Heart right ventricle (tissue), 16 donors: ENCODE data around the gene NBEA. TPM values are rescaled to one million over a fixed set of nuclear protein-coding genes. Genes with fewer than 3 reads are reported as not detected.

Source experiments
- ATAC-seq, 8 donors: fragments of 200-7000 bp; cut with Tn5 transposase; one replicate each; pipeline ENCODE4 v1.9.1; 2020; ENCODE audit warnings: mild to moderate bottlenecking in 8 of 8, moderate library complexity in 8 of 8, moderate number of reproducible peaks in 1 of 8
- DNase-seq, 2 donors: peaks; one replicate each; pipeline ENCODE4 v3.0.0-alpha.2; 2020
- H3K27ac ChIP-seq, 10 donors: fragments of 200-600 bp; sonication (generic) in 2 of 10; one replicate each; pipeline versions ENCODE4 v1.5.0 to v1.8.0; 2020 to 2022; ENCODE audit warnings: mild to moderate bottlenecking in 3 of 10
- H3K27me3 ChIP-seq, 7 donors: fragments of 200-600 bp; one replicate each; pipeline ENCODE4 v1.8.0; 2021 to 2022; ENCODE audit warnings: mild to moderate bottlenecking in 2 of 7
- H3K36me3 ChIP-seq, 9 donors: fragments of 200-600 bp; sonication (generic) in 1 of 9; one replicate each; pipeline versions ENCODE4 v1.5.0 to v1.8.0; 2020 to 2022; ENCODE audit warnings: mild to moderate bottlenecking in 2 of 9
- H3K4me1 ChIP-seq, 9 donors: fragments of 200-600 bp; sonication (generic) in 1 of 9; one replicate each; pipeline versions ENCODE4 v1.5.0 to v1.8.0; 2020 to 2022; ENCODE audit warnings: mild to moderate bottlenecking in 4 of 9
- H3K4me3 ChIP-seq, 10 donors: fragments of 200-600 bp; sonication (generic) in 2 of 10; one replicate each; pipeline versions ENCODE4 v1.5.0 to v1.8.0; 2020 to 2022; ENCODE audit warnings: mild to moderate bottlenecking in 7 of 10, moderate library complexity in 2 of 10
- H3K9me3 ChIP-seq, 11 donors: fragments of 200-600 bp in 10 of 11; sonication (generic) in 2 of 11; one replicate each; pipeline versions ENCODE4 v1.5.0 to v1.8.0; 2013 to 2022; ENCODE audit warnings: mild to moderate bottlenecking in 2 of 11, control low read depth in 1 of 11, moderate library complexity in 1 of 11
- CTCF ChIP-seq, 9 donors: fragments of 200-600 bp; sonication (generic) in 2 of 9; IDR thresholded peaks; one replicate each; pipeline versions ENCODE4 v1.5.0 to v1.8.0; 2021 to 2022; ENCODE audit warnings: antibody characterized with exemption in 9 of 9, mild to moderate bottlenecking in 5 of 9, moderate library complexity in 1 of 9
- WGBS, 2 donors: extraction: QIAGEN DNeasy Blood & Tissue Kit; methylation state at CpG; one replicate each; pipeline ENCODE4 v1.1.7; 2013; ENCODE audit warnings: inconsistent platforms in 1 of 2; 5-methylcytosine and 5-hydroxymethylcytosine counted together
- intact Hi-C, 10 donors: fragments of 100-400 bp; cut with DNase I; formaldehyde crosslinking; loops; one replicate each; pipeline versions ENCODE4 v1.11.1 to v1.14.2; 2022
- polyA plus RNA-seq, 2 donors: library from polyadenylated mRNA; stranded (reverse); fragments of 200-250 nt; gene quantifications; one replicate each; pipeline ENCODE4 v1.2.3, GENCODE V29; 2013
- total RNA-seq, 10 donors: library from RNA; stranded (reverse); fragmentation: NEBNext Ultra II Directional in 3 of 10; extraction: Animal tissue kit (Norgen Biotek cat#: 25700) in 3 of 10; gene quantifications; one replicate each; pipeline versions ENCODE4 v1.2.1 to v1.2.4, GENCODE V29; 2021 to 2023
- donor health status: Arrhythmogenic right ventricular cardiomyopathy.
- donor health status: ischemic (EF 13 %, LVEDD 7.1; RV severe dilation, severe dysfunction).
- donor health status: healthy with polysubstance abuse.
- donor health status: DM: no; HTN: yes; CAD: no.
- donor health status: DM: no; HTN: no; CAD: no.
- donor health status: ischemic (EF 25% LVEDD 6.9; RV normal size, moderate dysfunction).
- donor health status: ischemic (EF 25% LVEDD 5.7; RV mildly dilated, moderate dysfunction).
- donor health status: healthy.
- donor health status: DM: yes; HTN: yes; CAD: no.
- donor health status: Ischemic cardiomyopathy.
- donor health status: ischemic (EF 35%, LVEDD 5.7; RV mildly dilated, moderate dysfunction).
- donor health status: nonischemic (EF 11% LVEDD 7.7; RV severe dilation, severe dysfunction).
- donor health status: DM: yes; HTN: yes; CAD: no.
- donor health status: PGD.
- donor health status: ischemic (EF 29% LVEDD 5.4; RV normal size, mild dysfunction).
- donor health status: nonischemic (EF 23%, LVEDD 6.1; RV moderate dilation, normal function).

NBEA gene
- total and polyA plus RNA-seq, 12 donors = 4.3 to 30.6 (median 24.5) TPM

- no peaks in the 10 kb centered on the region for H3K4me1 ChIP-seq
- no peak overlapping the region for H3K27ac ChIP-seq
- intact Hi-C loops = no loop called here
- no peak for ATAC-seq
- TF ChIP-seq CTCF (IDR thresholded peaks at IDR 0.05) = no peak
- no peak for DNase-seq
- no peak overlapping the region for H3K4me3 ChIP-seq
- WGBS, 2 donors = 90 to 94% methylated on average over 5 of the region's 5 CpGs
- no peaks in the 10 kb centered on the region for H3K36me3 ChIP-seq
- H3K9me3 ChIP-seq = no peaks in the 10 kb centered on the region
- H3K27me3 ChIP-seq = no peaks in the 10 kb centered on the region
Observed at GRCh38 chr13:35518337-35518946, 576.4 kb downstream of the NBEA start.

GRCh38 chr13:35524171-35524570 is 582.1 kb downstream of the NBEA start:
- DNase-seq (no peak), ATAC-seq (peak in 5 of 8 donors; percentile 27 to 86 (median 61))
- no peaks in the 10 kb centered on the region for H3K27me3 ChIP-seq
- 77 to 81% methylated on average over 3 of the region's 3 CpGs for WGBS, 2 donors
- no peak overlapping the region for H3K4me3 ChIP-seq
- H3K27ac ChIP-seq = no peak overlapping the region
- no peak for TF ChIP-seq CTCF (IDR thresholded peaks at IDR 0.05)
- peaks cover 0 to 3% (median 0%) of the 10 kb centered on the region in 9 donors for H3K4me1 ChIP-seq
- intact Hi-C loops = no loop called here
- no peaks in the 10 kb centered on the region for H3K9me3 ChIP-seq
- no peaks in the 10 kb centered on the region for H3K36me3 ChIP-seq

GRCh38 chr13:35526577-35526976 is 584.5 kb downstream of the NBEA start:
- Histone ChIP-seq H3K36me3 (no peaks in the 10 kb centered on the region), H3K9me3 (no peaks in the 10 kb centered on the region), H3K27ac (no peak overlapping the region), H3K4me1 (peaks cover 0 to 19% (median 8%) of the 10 kb centered on the region in 9 donors), H3K27me3 (no peaks in the 10 kb centered on the region), H3K4me3 (no peak overlapping the region)
- no peak for TF ChIP-seq CTCF (IDR thresholded peaks at IDR 0.05)
- DNase-seq = no peak
- 96 to 99% methylated on average over 6 of the region's 6 CpGs for WGBS, 2 donors
- ATAC-seq = peak in 1 of 8 donors; percentile 57
- intact Hi-C loops = no loop called here

- Histone ChIP-seq H3K4me1 (peaks cover 0 to 19% (median 8%) of the 10 kb centered on the region in 9 donors), H3K36me3 (no peaks in the 10 kb centered on the region), H3K9me3 (no peaks in the 10 kb centered on the region), H3K4me3 (no peak overlapping the region), H3K27me3 (no peaks in the 10 kb centered on the region), H3K27ac (no peak overlapping the region)
- intact Hi-C loops = no loop called here
- no peak for DNase-seq
- WGBS, 2 donors = 96 to 97% methylated on average over 10 of the region's 10 CpGs
- no peak for TF ChIP-seq CTCF (IDR thresholded peaks at IDR 0.05)
- ATAC-seq = peak in 1 of 8 donors; percentile 34
Observed at GRCh38 chr13:35527451-35527850, 585.4 kb downstream of the NBEA start.
